Measurements from ENCODE around the gene IZUMO1R. TPM values are rescaled to one million over a fixed set of nuclear protein-coding genes. Genes with fewer than 3 reads are reported as not detected.
"Not testable (repeated sequence)": the region's sequence is repeated elsewhere in the genome, so short reads cannot be mapped to it uniquely, and the experiment has no call there.

The IZUMO1R gene
- total RNA-seq, 6 experiments from 2014 or later = not detected

DNA sequence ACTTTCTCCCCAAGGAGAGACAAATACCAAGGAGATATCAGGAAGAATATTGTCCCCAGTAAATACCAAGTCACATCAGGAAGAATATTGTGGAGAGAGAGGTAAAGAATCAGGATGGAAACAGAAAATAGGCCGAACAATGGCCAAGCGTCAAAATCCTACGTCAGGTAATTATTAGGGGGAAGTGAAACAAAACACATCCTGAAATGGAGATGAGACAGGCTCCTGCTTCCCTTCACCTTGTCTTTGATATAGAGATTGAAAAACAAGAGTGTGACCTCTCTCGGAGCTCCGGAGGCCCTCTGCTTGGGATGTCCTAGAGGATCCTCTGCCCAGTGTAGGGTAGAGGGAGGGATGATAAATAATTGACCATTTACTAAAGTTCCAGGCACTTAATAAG is 27.4 kb upstream of the IZUMO1R start:
- Histone ChIP-seq H3K4me1 (no peaks in the 10 kb centered on the region), H3K36me3 (no peaks in the 10 kb centered on the region), H3K27ac (no peak overlapping the region), H3K27me3 (no peaks in the 10 kb centered on the region), H3K9me3 (no peaks in the 10 kb centered on the region), H3K4me3 (no peak overlapping the region)
- no peak for TF ChIP-seq POLR2A (IDR thresholded peaks at IDR 0.05)
- TF ChIP-seq, protein P1, sequence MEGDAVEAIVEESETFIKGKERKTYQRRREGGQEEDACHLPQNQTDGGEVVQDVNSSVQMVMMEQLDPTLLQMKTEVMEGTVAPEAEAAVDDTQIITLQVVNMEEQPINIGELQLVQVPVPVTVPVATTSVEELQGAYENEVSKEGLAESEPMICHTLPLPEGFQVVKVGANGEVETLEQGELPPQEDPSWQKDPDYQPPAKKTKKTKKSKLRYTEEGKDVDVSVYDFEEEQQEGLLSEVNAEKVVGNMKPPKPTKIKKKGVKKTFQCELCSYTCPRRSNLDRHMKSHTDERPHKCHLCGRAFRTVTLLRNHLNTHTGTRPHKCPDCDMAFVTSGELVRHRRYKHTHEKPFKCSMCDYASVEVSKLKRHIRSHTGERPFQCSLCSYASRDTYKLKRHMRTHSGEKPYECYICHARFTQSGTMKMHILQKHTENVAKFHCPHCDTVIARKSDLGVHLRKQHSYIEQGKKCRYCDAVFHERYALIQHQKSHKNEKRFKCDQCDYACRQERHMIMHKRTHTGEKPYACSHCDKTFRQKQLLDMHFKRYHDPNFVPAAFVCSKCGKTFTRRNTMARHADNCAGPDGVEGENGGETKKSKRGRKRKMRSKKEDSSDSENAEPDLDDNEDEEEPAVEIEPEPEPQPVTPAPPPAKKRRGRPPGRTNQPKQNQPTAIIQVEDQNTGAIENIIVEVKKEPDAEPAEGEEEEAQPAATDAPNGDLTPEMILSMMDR (IDR thresholded peaks at IDR 0.05) = no peak
- DNase-seq = no peak
- ATAC-seq = no peak
- intact Hi-C loops (cut with DNase I) = no loop called here
- 65% methylated on average over 5 of the region's 5 CpGs for WGBS (ENCODE audit: insufficient coverage, low coverage, low lambda C conversion rate, missing lambda C conversion rate)

DNA sequence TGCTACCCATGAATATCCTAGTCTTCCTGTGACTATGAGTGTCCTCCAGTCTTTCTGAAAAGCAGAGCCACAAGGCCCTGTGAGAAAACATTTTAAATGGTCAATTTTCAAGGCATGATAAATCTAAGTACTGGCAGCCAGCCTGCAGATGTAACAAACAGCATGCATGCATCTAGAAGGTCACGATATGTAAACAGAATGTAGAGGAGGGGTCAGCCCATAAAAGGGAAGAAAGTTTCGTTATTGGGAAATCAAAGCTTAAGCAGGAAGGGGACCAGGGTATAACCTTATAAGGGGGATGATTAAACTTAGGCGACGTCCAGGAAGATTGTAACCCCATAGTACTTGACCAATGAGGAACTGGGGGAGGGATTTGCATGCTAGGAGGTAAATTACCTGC is 26.2 kb upstream of the IZUMO1R start:
- ATAC-seq; H3K4me1 ChIP-seq; intact Hi-C loops (cut with DNase I); H3K9me3 ChIP-seq; H3K4me3 ChIP-seq; H3K27me3 ChIP-seq; H3K27ac ChIP-seq; DNase-seq; H3K36me3 ChIP-seq: not testable (repeated sequence)
- 53% methylated on average over 4 of the region's 4 CpGs for WGBS (ENCODE audit: insufficient coverage, low coverage, low lambda C conversion rate, missing lambda C conversion rate)

GRCh38 chr11:94279996-94280395 is 24.4 kb upstream of the IZUMO1R start:
- no peaks in the 10 kb centered on the region for H3K9me3 ChIP-seq
- no peak overlapping the region for H3K27ac ChIP-seq
- ATAC-seq (no peak), DNase-seq (no peak)
- WGBS (ENCODE audit: insufficient coverage, low coverage, low lambda C conversion rate, missing lambda C conversion rate) = 69% methylated on average over 3 of the region's 3 CpGs
- no peak overlapping the region for H3K4me3 ChIP-seq
- no peaks in the 10 kb centered on the region for H3K36me3 ChIP-seq
- H3K4me1 ChIP-seq = peaks cover 0 to 3% (median 0%) of the 10 kb centered on the region in 4 donors
- intact Hi-C loops (cut with DNase I) = no loop called here
- H3K27me3 ChIP-seq = no peaks in the 10 kb centered on the region
- TF ChIP-seq, protein P1 (IDR thresholded peaks at IDR 0.05) = no peak
- TF ChIP-seq POLR2A (IDR thresholded peaks at IDR 0.05) = no peak

DNA sequence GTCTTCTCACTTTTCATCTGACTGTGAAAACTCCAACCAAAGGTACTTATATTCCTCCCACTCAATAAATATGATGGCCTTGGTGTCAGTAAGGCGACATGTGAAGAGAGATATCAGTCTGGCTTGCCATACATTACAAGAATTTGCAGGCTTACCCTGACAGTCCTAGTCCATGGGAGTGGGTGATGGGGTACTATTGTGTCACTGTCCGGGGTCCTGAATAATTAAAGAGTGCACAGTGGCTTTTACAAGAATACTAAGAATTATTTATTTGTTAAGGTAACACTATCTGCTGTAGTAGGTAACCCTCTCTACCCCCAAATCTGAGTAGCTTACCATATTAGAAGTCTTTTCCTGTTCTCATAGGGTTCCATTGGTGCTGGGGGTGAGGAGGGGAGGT is 23.1 kb upstream of the IZUMO1R start:
- Histone ChIP-seq H3K27ac (no peak overlapping the region), H3K4me3 (no peak overlapping the region), H3K36me3 (no peaks in the 10 kb centered on the region), H3K4me1 (peaks cover 0 to 3% (median 0%) of the 10 kb centered on the region in 4 donors), H3K27me3 (no peaks in the 10 kb centered on the region), H3K9me3 (no peaks in the 10 kb centered on the region)
- ATAC-seq = no peak
- no peak for TF ChIP-seq POLR2A (IDR thresholded peaks at IDR 0.05)
- TF ChIP-seq, protein P1 (IDR thresholded peaks at IDR 0.05) = no peak
- WGBS (ENCODE audit: insufficient coverage, low coverage, low lambda C conversion rate, missing lambda C conversion rate) = 70% methylated on average over 2 of the region's 2 CpGs
- intact Hi-C loops (cut with DNase I) = no loop called here
- DNase-seq = no peak

DNA sequence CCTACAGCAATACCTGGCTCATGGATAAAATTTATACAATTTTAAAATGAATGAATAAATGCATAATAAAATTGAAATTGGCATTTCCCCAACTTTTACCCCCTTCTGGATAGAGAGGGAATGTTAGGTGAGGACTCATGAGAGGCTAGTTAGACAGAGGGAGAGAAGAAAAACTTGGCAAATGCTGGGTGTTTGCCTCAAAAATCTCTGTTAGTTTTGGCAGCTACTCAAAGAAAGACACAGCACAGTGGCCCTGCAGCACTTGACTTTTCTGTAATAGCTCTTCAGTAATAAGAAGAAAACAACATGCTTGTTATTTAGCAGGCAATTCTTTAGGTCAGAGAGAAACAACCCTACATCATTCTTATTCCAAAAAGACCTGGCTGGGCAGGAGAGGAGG is 20.7 kb upstream of the IZUMO1R start:
- intact Hi-C loops (cut with DNase I) = no loop called here

More for the DNA sequence above, 20.7 kb upstream of the IZUMO1R start:
- Histone ChIP-seq H3K27me3 (no peaks in the 10 kb centered on the region), H3K4me3 (no peak overlapping the region), H3K9me3 (no peaks in the 10 kb centered on the region), H3K27ac (no peak overlapping the region), H3K4me1 (peaks cover 0 to 3% (median 0%) of the 10 kb centered on the region in 4 donors), H3K36me3 (no peaks in the 10 kb centered on the region)
- TF ChIP-seq POLR2A (IDR thresholded peaks at IDR 0.05) = no peak
- TF ChIP-seq, protein P1 (IDR thresholded peaks at IDR 0.05) = no peak
- no peak for DNase-seq
- peak in 3 of 4 donors; percentile 56 to 70 (median 66) for ATAC-seq

Data from right lobe of liver (tissue), 6 donors.